GM19467 (cell line): ENCODE data around the gene ASB1.

ENCODE experiments used
- ATAC-seq: cut with Tn5 transposase; IDR thresholded peaks from one replicate; pipeline ENCODE4 v1.9.1; 2021; ENCODE audit warnings: mild to moderate bottlenecking, moderate library complexity; ENCODE audit not compliant: unreplicated experiment

ASB1 gene

GRCh38 chr2:238489431-238489830 is 62.7 kb downstream of the ASB1 start:
- no peak for ATAC-seq

- ATAC-seq: no peak
These were observed 63.2 kb downstream of the ASB1 start for GRCh38 chr2:238489896-238490295.

DNA sequence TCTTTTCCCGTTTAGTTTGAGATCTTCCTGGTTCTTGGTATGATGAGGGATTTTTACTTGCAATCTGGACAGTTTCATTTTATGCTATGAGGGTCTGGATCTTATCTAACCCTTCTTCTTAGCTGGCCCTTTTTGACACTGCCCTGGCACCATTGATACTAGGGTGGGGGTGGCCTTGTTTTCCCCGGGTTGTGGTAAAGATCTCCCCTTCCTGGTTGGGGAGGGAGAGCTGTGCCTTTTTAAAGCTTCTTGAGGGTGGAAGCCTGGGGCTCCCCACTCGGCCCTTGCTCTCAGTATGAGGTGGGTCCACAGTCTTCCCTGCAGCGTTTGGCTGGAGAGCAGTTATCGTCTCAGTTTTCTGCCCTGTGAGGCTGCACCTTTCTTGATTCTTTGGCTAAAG is 66.1 kb downstream of the ASB1 start:
- no peak for ATAC-seq

GRCh38 chr2:238493411-238493810 is 66.7 kb downstream of the ASB1 start:
- no peak for ATAC-seq

DNA sequence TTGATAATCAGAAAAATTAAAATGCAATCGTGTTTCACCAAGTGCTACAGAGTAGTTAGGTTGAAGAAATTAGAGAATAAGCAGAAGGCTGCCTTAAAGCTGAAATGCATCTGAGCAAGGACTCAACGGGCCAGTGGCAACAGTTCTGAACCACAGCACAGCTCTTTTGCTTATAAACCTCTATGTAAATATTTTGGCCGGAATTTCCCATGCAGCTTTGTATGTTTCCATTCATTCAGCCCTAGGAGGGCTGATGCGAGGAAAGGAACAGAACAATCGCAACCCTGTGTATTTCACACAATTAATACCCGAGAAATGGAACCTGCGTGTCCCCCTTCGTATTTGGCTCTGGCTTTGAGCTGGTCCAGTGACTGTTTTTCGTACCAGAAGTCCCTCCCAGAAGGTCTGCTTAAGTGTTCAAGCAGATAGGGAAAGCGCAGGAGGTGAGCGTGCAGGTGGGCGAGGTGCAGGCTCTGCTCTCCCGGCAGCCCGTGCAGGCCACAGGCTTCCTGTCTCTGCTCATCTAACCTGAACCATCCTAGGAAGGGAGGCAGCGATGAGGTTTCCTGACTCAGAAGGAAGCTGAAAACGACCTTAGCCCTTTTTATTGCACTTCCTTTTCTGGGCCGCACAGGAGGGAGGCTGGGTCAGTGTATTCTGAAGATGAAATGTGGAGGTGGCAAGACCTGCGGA is 67.3 kb downstream of the ASB1 start:
- ATAC-seq: no peak

DNA sequence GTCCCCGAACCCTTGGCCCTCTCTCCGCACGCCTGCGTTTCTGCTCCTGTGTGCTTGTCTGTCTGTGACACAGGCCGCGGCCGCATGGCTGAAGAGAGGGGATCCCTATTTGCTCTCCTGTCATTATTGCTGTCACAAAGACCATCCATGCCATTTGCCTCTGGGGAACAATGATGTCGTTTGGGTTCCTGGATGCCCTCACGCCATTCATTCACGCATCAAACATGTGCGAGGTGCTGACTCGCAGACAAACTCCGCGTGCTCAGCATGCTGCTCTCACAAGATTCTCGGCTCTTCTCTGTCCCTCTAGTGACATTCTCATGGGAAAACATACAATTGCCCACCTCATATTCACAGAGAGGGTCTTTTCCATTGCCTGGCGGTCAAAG is 67.8 kb downstream of the ASB1 start:
- ATAC-seq: no peak

DNA sequence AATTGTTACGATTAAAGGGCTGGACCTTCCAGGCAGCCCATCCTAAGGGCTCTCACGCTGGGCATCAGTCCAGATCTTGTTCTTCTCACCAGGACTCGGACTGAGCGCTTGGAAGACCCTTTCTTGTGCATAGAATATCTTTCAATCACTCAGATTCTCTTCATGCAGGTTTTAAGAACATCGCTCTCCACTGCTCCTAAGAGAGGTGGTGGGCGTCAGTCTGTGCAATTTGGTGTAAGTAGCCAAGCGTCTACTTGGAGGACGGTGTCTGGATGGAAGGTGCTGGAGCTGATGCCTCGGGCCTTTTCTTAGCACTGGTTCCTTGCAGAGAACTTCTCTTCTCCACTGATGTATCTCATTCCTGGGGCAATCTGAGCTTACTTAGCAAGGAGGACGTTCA is 68.7 kb downstream of the ASB1 start:
- no peak for ATAC-seq

DNA sequence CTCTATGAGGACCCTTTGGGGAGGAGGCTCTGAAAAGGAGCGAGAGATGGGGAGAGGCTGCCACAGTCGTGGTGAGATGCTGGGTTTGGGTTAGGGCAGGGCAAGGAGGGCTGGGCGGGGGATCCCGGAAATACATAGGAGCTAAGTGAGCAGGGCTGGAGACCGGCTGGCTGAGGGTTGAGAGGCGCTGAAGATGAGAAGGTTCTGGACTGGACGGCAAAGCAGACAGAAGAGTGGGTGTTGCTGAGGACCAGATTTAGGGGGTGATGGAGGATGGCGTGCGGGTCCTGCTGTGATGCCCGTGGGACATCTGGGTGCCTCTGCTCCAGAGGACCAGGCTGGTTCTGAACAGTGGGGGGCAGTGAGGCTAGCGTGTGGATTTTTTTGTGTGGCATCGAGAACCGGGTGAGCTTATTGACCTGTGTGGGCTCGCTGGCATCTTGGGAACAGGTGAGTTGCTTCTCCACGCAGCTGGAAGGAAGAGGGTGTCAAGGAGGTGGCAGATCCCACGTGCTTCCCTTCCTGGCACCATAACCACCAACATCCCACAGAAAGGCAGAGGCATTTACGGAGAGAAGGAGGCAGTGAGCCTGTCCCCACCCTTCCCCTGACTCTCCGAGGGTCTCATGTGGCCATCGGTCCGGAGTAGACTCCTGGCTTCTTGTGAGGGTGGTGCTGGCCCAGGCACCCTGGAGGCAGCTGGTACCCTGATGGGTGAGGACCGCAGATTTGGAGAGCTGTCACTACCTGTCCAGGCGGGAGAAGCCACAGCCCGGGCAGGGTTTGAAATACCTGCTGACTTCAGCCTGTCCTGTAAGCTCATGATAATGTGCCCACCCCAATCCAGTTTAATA is 70.3 kb downstream of the ASB1 start:
- ATAC-seq: no peak

DNA sequence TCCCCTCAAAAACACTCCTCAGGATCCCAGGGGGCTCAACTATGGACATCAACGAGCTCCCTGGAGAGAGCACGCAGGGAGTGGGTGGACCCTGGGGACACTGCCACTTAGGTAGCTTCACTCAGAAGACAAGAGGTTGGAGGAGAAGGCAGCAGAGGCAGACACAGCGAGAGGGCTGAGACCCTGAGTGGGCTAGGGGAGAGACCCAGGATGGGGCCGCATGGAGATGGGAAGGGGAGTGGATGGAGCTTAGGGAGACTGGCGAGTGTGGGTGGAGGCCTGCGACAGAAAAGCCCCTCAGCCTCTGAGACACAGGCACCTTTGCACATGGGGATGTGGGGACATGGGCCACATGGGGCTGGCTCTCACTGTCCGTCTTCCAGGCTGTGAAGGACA is 70.9 kb downstream of the ASB1 start:
- ATAC-seq: no peak

DNA sequence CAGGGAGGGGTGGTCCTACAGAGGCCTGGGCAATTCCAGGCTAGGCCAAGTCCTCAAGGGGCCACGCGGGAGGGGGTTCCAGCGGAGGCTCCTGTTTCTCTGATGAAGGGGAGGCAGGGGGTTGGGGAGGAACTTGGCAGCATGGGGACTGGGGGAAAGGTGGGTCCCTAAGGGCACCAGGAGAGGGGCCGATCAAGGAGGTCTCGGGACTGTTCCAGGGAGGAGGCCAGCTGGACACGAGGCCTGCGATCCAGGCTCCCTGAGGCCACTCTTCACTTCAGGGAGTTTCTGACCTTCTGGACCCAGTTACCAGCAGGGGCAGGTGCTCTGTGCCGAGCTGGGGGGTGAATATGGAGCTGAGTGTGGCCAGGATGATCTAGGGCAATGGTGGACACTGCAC is 71.5 kb downstream of the ASB1 start:
- no peak for ATAC-seq

DNA sequence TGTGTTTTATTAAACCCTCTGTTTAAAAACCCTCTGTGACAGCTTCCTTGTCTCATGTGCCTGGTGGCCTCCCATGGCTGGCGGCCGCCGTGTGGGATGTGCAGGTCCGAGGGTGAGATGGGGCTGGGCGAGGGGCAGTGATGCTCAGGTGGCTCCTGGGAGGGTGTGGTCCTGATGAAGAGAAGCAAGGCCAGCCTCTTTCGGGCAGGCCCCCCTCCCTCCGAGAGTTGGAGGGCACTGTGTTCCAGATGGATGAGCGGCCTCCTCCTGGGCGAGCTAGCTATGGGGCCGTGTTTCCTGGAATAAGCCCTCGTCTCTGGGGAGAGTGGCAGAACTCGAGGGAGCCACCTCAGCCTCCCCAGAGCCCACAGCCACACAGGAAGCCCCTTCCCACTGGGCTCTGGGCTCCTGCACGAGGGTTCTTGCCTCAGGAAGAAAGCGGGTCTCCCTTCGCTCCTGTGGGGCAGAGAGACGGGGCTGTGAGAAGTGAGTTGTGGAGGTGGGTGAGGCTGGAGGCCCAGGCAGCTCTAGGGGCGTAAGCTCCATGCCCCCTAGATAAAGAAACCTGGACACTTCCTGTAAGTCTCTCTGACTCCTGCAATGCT is 72.1 kb downstream of the ASB1 start:
- ATAC-seq: no peak

DNA sequence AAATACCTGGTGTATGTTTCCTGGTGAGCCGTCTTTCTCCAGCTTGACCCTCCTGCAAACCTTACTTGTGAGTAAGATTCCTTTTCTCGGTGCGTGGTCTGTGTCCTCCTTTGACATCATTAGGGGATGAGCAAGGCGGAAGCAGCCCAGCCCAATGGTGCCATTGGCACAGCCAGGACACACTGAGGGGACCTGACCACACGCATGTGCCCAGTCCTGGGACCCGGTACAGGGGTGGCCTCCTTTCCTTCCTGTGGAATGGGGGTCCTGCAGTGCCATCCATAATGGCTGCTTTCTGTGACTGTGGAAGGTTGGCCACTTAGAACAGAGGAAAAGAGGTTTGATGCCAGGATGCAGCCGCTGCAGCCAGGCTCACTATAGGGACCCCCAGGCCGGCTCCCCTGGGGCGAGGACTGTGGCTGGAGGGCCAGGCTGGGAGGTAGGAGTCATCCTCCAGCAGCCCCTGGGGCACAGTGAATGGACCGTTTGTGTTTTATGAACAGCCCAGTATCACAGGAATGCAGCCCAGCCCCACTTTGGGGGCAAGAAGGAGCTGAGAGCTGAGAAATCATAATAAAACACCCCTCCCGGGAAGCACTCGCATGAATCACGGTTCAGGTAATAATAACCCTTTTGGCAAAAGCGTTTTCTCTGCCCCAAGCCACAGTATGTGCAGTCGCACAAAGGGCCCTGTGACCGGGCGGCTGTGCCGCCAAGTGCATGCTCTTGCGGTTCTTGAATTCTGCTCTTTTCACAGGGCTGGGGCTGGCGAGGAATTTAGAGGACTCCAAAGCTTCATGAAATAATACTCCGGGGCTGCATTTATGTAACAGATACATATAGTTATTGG is 73.2 kb downstream of the ASB1 start:
- no peak for ATAC-seq

DNA sequence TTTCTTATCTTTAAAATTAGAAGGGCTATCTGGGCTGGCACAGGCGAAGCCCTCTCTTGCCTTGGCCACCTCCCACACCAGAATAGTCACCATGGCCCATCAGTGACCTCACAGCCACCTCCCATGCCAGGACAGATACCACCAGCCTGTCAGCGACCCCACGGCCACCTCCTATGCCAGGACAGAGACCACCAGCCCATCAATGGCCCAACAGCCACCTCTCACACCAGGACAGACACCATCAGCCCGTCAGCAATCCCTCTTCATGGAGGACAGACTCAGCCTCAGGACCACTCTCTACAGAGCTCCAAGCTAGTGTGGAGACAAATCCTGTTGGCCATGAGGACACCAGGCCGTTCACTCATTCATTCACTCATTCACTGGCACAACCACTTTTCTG is 74.6 kb downstream of the ASB1 start:
- no peak for ATAC-seq
